ENCODE results near the gene HTRA3. TPM values are rescaled to one million over a fixed set of nuclear protein-coding genes. Genes with fewer than 3 reads are reported as not detected.

The HTRA3 gene
- total RNA-seq, 1 donor from 2014 or later, result not detected

DNA sequence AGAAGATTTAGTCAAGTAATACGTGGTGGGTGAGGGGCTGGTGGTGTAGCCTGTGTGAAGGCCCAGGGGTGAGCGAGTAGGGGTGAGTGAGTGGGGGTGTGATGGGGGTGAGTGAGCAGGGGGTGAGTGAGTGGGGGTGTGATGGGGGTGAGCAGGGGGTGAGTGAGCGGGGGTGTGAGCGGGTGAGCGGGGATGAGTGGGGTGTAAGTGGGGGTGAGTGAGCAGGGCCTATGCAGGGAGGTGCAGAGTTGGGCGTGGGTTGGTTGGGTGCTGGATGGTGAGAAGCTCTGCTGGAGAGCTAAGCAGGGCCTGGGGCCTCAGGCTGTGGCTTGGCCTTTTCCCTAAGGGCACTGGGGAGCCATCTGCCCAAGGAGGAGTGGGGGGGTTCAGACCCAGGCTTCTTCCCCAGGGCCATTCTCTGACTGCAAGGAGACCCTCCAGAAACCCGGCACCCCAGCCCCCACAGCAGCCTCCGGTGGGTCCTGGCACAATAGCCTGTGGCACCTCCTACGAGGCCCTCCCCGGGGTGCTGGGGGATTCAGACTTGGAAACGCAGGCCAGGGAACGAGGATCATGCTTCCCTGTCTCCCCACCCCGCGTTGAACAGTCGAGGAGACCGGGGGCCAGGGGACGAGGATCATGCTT lies 40.1 kb upstream of the HTRA3 start:
- intact Hi-C loops (cut with micrococcal nuclease), result no loop called here
- no peak for DNase-seq
- Mint-ChIP-seq H3K9me3 (no peaks in the 10 kb centered on the region), H3K4me1 (peaks cover 12% of the 10 kb centered on the region), H3K27me3 (no peaks in the 10 kb centered on the region), H3K27ac (peak overlapping the region; percentile 73), H3K4me3 (no peak overlapping the region), H3K36me3 (ENCODE audit: low read depth) (peaks cover 13% of the 10 kb centered on the region)

GRCh38 chr4:8230033-8230432 lies 39.5 kb upstream of the HTRA3 start:
- intact Hi-C loops (cut with micrococcal nuclease), result no loop called here
- Mint-ChIP-seq H3K9me3 (no peaks in the 10 kb centered on the region), H3K27me3 (no peaks in the 10 kb centered on the region), H3K36me3 (ENCODE audit: low read depth) (peaks cover 11% of the 10 kb centered on the region), H3K4me3 (no peak overlapping the region), H3K4me1 (peaks cover 12% of the 10 kb centered on the region), H3K27ac (no peak overlapping the region)
- no peak for DNase-seq

- no peaks in the 10 kb centered on the region for H3K27me3 Mint-ChIP-seq
- H3K4me3 Mint-ChIP-seq, result no peak overlapping the region
- H3K9me3 Mint-ChIP-seq, result no peaks in the 10 kb centered on the region
- intact Hi-C loops (cut with micrococcal nuclease), result no loop called here
- DNase-seq, result no peak
- H3K36me3 Mint-ChIP-seq (ENCODE audit: low read depth), result peaks cover 11% of the 10 kb centered on the region
- H3K27ac Mint-ChIP-seq, result no peak overlapping the region
- peaks cover 12% of the 10 kb centered on the region for H3K4me1 Mint-ChIP-seq
Measured at GRCh38 chr4:8230891-8231290, 38.7 kb upstream of the HTRA3 start.

- Mint-ChIP-seq H3K4me1 (peaks cover 12% of the 10 kb centered on the region), H3K36me3 (ENCODE audit: low read depth) (peaks cover 9% of the 10 kb centered on the region), H3K27ac (no peak overlapping the region), H3K9me3 (no peaks in the 10 kb centered on the region), H3K4me3 (no peak overlapping the region), H3K27me3 (no peaks in the 10 kb centered on the region)
- intact Hi-C loops (cut with micrococcal nuclease), result no loop called here
- DNase-seq, result no peak
Measured at GRCh38 chr4:8231551-8232049, 38.0 kb upstream of the HTRA3 start.

- no peak for DNase-seq
- intact Hi-C loops (cut with micrococcal nuclease), result no loop called here
- H3K4me3 Mint-ChIP-seq, result no peak overlapping the region
- H3K36me3 Mint-ChIP-seq (ENCODE audit: low read depth), result peaks cover 8% of the 10 kb centered on the region
- no peak overlapping the region for H3K27ac Mint-ChIP-seq
- H3K4me1 Mint-ChIP-seq, result peaks cover 12% of the 10 kb centered on the region
- no peaks in the 10 kb centered on the region for H3K27me3 Mint-ChIP-seq
- no peaks in the 10 kb centered on the region for H3K9me3 Mint-ChIP-seq
Measured at GRCh38 chr4:8232748-8233147, 36.8 kb upstream of the HTRA3 start.

DNA sequence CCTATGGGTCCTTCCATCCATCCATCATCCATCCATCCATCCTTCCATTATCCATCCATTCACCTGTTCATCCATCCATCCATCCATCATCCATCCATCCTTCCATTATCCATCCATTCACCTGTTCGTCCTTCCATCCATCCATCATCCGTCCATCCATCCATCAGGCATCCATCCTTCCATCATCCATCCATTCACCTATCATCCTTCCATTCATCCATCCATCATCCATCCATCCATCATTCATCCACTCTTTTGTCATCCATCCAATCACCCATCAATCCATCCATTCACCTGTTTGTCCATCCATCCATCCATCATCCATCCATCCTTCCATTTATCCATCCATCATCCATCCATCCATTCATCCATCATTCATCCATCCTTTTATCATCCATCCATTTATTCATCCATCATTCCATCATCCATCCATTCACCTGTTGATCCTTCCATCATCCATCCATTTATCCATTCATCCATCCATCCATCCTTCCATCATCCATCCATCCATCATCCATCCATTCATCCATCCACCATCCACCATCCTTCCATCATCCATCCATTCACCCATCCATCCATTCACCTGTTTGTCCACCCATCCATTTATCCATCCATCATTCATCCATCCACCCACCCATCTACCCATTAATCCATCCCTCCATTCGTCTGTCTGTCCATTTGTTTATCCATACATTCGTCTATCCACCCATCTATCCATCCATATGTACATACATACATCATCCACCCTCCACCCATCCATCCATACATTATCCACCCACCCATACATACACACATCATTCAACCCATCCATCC lies 35.7 kb upstream of the HTRA3 start:
- Mint-ChIP-seq H3K4me1 (peaks cover 8% of the 10 kb centered on the region), H3K36me3 (ENCODE audit: low read depth) (peaks cover 7% of the 10 kb centered on the region), H3K4me3 (no peak overlapping the region), H3K27ac (no peak overlapping the region), H3K27me3 (no peaks in the 10 kb centered on the region), H3K9me3 (no peaks in the 10 kb centered on the region)
- DNase-seq, result no peak
- intact Hi-C loops (cut with micrococcal nuclease), result no loop called here

DNA sequence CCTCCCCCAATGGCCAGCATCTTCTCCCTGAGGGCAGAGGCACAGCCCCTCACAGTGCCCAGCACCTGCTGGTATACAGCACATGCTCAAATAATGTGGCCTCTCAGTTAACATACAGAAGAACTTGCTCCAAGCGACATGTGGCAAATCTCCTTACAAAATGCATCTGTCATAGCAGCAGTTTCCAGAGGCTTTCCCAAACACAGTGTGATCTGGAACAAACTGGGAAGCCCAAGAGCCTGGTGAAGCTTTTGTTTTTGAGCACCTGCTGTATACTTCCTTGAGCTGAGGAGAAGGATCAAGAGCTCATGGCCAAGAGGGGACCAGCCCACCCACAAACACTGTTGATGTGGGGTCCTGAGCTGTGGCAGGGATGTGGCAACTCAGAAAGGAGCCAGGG lies 34.8 kb upstream of the HTRA3 start:
- intact Hi-C loops (cut with micrococcal nuclease), result no loop called here
- H3K4me3 Mint-ChIP-seq, result no peak overlapping the region
- no peaks in the 10 kb centered on the region for H3K27me3 Mint-ChIP-seq
- H3K36me3 Mint-ChIP-seq (ENCODE audit: low read depth), result peaks cover 9% of the 10 kb centered on the region
- H3K27ac Mint-ChIP-seq, result no peak overlapping the region
- DNase-seq, result no peak
- no peaks in the 10 kb centered on the region for H3K9me3 Mint-ChIP-seq
- H3K4me1 Mint-ChIP-seq, result peaks cover 3% of the 10 kb centered on the region

DNA sequence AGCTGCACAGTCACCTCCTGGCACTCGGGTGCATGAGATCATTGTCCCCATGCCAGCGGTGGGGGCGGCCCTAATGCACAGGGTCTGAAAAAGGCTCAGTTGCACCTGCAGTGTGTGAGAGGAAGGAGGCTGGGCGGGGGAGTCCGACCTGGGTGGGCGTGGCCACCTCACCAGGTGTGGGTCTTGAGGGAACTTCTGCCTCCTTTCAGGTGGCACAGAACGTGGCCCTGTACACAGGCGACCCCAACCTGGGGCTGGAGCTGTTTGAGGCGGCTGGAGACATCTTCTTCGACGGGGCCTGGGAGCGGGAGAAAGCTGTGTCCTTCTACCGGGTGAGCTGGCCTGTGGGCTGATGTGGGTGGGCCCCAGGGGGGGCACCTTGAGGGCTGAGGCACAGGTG lies 34.3 kb upstream of the HTRA3 start:
- no peaks in the 10 kb centered on the region for H3K9me3 Mint-ChIP-seq
- H3K4me3 Mint-ChIP-seq, result no peak overlapping the region
- peaks cover 3% of the 10 kb centered on the region for H3K4me1 Mint-ChIP-seq
- H3K36me3 Mint-ChIP-seq (ENCODE audit: low read depth), result peaks cover 9% of the 10 kb centered on the region
- no peaks in the 10 kb centered on the region for H3K27me3 Mint-ChIP-seq
- H3K27ac Mint-ChIP-seq, result no peak overlapping the region
- intact Hi-C loops (cut with micrococcal nuclease), result no loop called here
- no peak for DNase-seq

DNA sequence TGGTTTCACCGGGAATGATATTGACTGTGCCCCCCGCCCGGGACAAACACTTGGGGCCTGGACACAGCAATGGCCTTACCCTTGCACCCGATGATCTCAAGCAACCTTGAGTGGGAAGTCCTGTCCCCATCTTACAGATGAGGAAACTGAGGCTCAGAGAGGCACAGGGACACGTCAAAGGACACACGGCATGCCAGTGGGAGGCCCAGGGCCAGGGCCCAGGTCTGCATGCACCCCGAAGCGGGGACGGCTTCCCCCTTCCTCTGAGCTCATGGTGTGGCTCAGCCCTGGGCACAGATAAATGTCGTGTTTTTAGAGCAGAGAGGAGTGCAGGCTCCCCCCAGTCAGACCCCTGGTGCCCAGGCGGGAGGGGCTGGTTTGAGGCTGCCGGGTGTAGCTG lies 33.9 kb upstream of the HTRA3 start:
- H3K4me1 Mint-ChIP-seq, result no peaks in the 10 kb centered on the region
- H3K9me3 Mint-ChIP-seq, result no peaks in the 10 kb centered on the region
- peaks cover 9% of the 10 kb centered on the region for H3K36me3 Mint-ChIP-seq (ENCODE audit: low read depth)
- intact Hi-C loops (cut with micrococcal nuclease), result no loop called here
- no peak for DNase-seq
- H3K27me3 Mint-ChIP-seq, result no peaks in the 10 kb centered on the region
- no peak overlapping the region for H3K27ac Mint-ChIP-seq
- H3K4me3 Mint-ChIP-seq, result no peak overlapping the region

DNA sequence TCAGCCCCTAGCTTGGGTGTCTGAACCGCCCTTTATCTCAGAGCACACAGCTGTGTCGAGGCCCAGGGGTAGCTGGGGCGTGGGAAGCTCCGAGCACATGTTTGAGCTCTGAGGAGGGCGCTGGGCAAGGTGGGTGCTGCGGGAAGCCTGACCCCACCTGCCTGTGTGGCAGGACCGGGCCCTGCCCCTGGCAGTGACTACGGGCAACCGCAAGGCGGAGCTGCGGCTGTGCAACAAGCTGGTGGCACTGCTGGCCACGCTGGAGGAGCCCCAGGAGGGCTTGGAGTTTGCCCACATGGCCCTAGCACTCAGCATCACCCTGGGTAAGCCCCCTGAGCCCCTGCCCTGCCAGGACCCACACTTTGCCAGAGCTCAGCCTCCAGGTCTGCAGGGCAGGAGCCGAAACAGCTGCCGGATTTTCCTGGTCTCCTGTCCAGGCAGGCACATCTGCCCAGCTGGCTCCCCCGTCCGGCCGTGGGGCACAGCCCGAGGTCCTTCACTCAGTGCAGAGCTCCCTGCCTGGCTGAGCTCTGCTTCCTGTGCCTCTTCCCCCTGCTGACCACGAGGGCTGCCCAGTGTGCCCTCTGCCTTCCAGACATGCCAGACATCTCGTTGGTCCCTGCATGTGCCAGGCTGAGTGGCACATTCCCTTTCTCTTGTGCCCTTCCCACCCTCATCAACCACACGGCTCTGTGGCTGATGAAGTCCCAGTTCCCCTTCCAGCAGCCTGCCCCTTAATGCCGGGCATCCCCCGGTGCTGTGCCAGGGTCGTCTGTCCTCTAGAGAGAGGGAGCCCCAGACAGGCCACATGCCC lies 33.2 kb upstream of the HTRA3 start:
- Mint-ChIP-seq H3K9me3 (no peaks in the 10 kb centered on the region), H3K27ac (peak overlapping the region; percentile 20), H3K4me3 (no peak overlapping the region), H3K4me1 (no peaks in the 10 kb centered on the region), H3K36me3 (ENCODE audit: low read depth) (peaks cover 10% of the 10 kb centered on the region), H3K27me3 (no peaks in the 10 kb centered on the region)
- no peak for DNase-seq
- intact Hi-C loops (cut with micrococcal nuclease), result no loop called here

DNA sequence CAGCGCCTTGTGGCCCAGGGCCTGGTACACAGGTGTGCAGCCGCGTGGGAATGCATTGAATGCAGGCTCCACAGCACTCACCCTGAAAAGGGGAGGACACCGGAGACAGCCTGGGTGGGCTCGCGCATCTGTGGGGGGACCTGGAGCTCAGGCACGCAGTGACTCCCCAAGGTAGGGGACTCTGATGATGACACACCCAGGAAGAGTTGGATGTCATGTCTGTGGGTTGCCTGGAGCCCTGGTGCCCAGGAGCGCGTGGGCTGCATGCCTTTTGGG lies 32.7 kb upstream of the HTRA3 start:
- H3K4me3 Mint-ChIP-seq, result no peak overlapping the region
- no peaks in the 10 kb centered on the region for H3K27me3 Mint-ChIP-seq
- peaks cover 10% of the 10 kb centered on the region for H3K36me3 Mint-ChIP-seq (ENCODE audit: low read depth)
- no peaks in the 10 kb centered on the region for H3K4me1 Mint-ChIP-seq
- H3K9me3 Mint-ChIP-seq, result no peaks in the 10 kb centered on the region
- DNase-seq, result no peak
- intact Hi-C loops (cut with micrococcal nuclease), result no loop called here
- no peak overlapping the region for H3K27ac Mint-ChIP-seq

- DNase-seq, result no peak
- no peaks in the 10 kb centered on the region for H3K27me3 Mint-ChIP-seq
- no peak overlapping the region for H3K4me3 Mint-ChIP-seq
- no peaks in the 10 kb centered on the region for H3K4me1 Mint-ChIP-seq
- H3K27ac Mint-ChIP-seq, result no peak overlapping the region
- intact Hi-C loops (cut with micrococcal nuclease), result no loop called here
- no peaks in the 10 kb centered on the region for H3K9me3 Mint-ChIP-seq
- H3K36me3 Mint-ChIP-seq (ENCODE audit: low read depth), result peaks cover 8% of the 10 kb centered on the region
Measured at GRCh38 chr4:8237256-8237989, 32.1 kb upstream of the HTRA3 start.

DNA sequence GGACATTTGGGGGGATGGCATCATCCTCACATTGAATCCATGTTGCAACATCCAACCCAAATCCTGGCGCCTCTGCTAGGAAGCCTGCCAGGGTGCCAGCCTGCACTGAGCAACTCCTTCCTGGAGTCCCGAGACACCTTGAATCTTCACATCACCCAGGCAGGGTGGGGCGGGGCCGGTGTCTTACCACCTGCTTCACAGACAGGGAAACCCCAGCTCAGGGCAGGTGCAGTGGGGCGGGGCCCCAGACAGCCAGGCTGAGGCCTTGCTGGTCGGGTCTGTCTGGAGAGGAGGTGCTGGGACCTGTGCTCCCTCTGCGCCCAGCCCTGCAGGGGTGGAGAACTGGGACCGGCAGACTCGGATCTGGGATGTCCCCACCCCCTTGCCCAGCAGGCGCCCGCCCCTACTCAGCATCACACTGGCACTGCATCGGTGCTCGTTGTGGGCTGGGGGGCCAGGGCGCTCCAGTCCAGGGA lies 31.5 kb upstream of the HTRA3 start:
- DNase-seq, result no peak
- no peak overlapping the region for H3K4me3 Mint-ChIP-seq

More for the DNA sequence above, 31.5 kb upstream of the HTRA3 start:
- intact Hi-C loops (cut with micrococcal nuclease), result no loop called here
- H3K4me1 Mint-ChIP-seq, result no peaks in the 10 kb centered on the region
- no peak overlapping the region for H3K27ac Mint-ChIP-seq
- H3K36me3 Mint-ChIP-seq (ENCODE audit: low read depth), result peaks cover 6% of the 10 kb centered on the region
- H3K27me3 Mint-ChIP-seq, result no peaks in the 10 kb centered on the region
- H3K9me3 Mint-ChIP-seq, result no peaks in the 10 kb centered on the region

All from activated CD4-positive, alpha-beta T cell treated with anti-CD3 and anti-CD28 coated beads, Interleukin-2, amount 10 ng/mL, durations not matched to agents 24 days and 14 days (primary cell).